ENCODE data around the gene HAGHL. TPM values are rescaled to one million over a fixed set of nuclear protein-coding genes. Genes with fewer than 3 reads are reported as not detected.

Gene HAGHL
- total RNA-seq, 1 donor from 2014 or later, result 33.2 TPM

DNA sequence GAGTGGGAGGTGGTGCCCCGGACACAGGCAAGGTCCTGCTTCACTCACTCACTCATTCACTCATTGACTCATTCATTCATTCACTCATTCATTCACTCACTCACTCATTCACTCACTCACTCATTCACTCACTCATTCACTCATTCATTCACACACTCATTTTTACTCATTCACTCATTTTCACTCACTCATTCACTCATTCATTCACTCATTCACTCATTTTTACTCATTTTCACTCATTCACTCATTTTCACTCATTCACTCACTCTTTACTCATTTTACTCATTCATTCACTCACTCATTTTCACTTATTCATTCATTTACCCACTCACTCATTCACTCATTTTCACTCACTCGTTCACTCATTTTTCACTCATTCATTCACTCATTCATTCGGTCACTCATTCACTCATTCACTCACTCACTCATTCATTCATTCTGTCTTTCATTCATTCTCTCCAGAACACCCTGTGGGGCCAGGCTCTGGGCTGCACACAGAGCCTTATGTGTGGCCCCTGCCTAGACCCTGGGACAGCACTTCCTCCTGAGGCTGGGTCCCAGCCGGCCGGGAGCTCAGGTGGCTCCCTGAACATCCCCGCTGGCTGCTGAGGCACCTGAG, 52.1 kb downstream of the HAGHL start:
- no peak for FAIRE-seq
- H3K4me3 ChIP-seq (ENCODE audit: low read depth, low read length), result no peak overlapping the region
- H3K27me3 ChIP-seq (ENCODE audit: control insufficient read depth, insufficient read depth, low read length), result peaks cover 4% of the 10 kb centered on the region
- TF ChIP-seq, protein P1, sequence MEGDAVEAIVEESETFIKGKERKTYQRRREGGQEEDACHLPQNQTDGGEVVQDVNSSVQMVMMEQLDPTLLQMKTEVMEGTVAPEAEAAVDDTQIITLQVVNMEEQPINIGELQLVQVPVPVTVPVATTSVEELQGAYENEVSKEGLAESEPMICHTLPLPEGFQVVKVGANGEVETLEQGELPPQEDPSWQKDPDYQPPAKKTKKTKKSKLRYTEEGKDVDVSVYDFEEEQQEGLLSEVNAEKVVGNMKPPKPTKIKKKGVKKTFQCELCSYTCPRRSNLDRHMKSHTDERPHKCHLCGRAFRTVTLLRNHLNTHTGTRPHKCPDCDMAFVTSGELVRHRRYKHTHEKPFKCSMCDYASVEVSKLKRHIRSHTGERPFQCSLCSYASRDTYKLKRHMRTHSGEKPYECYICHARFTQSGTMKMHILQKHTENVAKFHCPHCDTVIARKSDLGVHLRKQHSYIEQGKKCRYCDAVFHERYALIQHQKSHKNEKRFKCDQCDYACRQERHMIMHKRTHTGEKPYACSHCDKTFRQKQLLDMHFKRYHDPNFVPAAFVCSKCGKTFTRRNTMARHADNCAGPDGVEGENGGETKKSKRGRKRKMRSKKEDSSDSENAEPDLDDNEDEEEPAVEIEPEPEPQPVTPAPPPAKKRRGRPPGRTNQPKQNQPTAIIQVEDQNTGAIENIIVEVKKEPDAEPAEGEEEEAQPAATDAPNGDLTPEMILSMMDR (IDR thresholded peaks at IDR 0.05; ENCODE audit: insufficient read depth, low read length, severe bottlenecking), result no peak
- DNase-seq (ENCODE audit: low read depth), result no peak
- H3K36me3 ChIP-seq (ENCODE audit: control insufficient read depth, insufficient read depth, low read length), result no peaks in the 10 kb centered on the region

Other genes starting within 250 kb of the HAGHL start
- gene CAPN15, start 199.4 kb upstream of the HAGHL start, total RNA-seq, result 27.1 and 31.9 TPM in 2 replicates
- gene PRR35, start 166.7 kb upstream of the HAGHL start, total RNA-seq, result not detected in 2 replicates
- gene NHLRC4, start 160.1 kb upstream of the HAGHL start, total RNA-seq, result under 0.01 TPM in 2 replicates
- gene PIGQ, start 157.1 kb upstream of the HAGHL start, total RNA-seq, result 17.2 and 17.9 TPM in 2 replicates
- 10.8 and 16.8 TPM in 2 replicates for gene RAB40C, start 137.0 kb upstream of the HAGHL start, total RNA-seq
- 0.13 TPM in 1 of 2 replicates, not detected in the other for gene WFIKKN1, start 96.1 kb upstream of the HAGHL start, total RNA-seq
- gene METTL26, start 90.8 kb upstream of the HAGHL start, total RNA-seq, result 50.8 and 55.3 TPM in 2 replicates
- gene MCRIP2, start 85.3 kb upstream of the HAGHL start, total RNA-seq, result 30.2 and 45.0 TPM in 2 replicates
- gene WDR90, start 77.7 kb upstream of the HAGHL start, total RNA-seq, result 4.2 and 7.2 TPM in 2 replicates
- 44.5 and 52.4 TPM in 2 replicates for gene RHOT2, start 59.0 kb upstream of the HAGHL start, total RNA-seq
- 9.2 and 14.0 TPM in 2 replicates for gene RHBDL1, start 51.4 kb upstream of the HAGHL start, total RNA-seq
- 159 and 204 TPM in 2 replicates for gene STUB1, start 46.7 kb upstream of the HAGHL start, total RNA-seq
- gene JMJD8, start 42.8 kb upstream of the HAGHL start, total RNA-seq, result 15.9 and 16.8 TPM in 2 replicates
- 3.4 and 4.0 TPM in 2 replicates for gene WDR24, start 36.7 kb upstream of the HAGHL start, total RNA-seq
- gene FBXL16, start 21.3 kb upstream of the HAGHL start, total RNA-seq, result 0.53 and 0.64 TPM in 2 replicates
- gene METRN, start 12.0 kb upstream of the HAGHL start, total RNA-seq, result 63.7 and 143 TPM in 2 replicates
- gene ANTKMT, start 6.0 kb upstream of the HAGHL start, total RNA-seq, result 23.3 and 35.0 TPM in 2 replicates
- 0.90 and 1.6 TPM in 2 replicates for gene CCDC78, start 663 bp upstream of the HAGHL start, total RNA-seq
- 33.2 and 43.1 TPM in 2 replicates for gene CIAO3, start 13.9 kb downstream of the HAGHL start, total RNA-seq
- gene MSLN, start 33.6 kb downstream of the HAGHL start, total RNA-seq, result 2.6 and 4.5 TPM in 2 replicates
- 20.9 and 27.4 TPM in 2 replicates for gene RPUSD1, start 61.3 kb downstream of the HAGHL start, total RNA-seq
- 1.6 and 2.8 TPM in 2 replicates for gene CHTF18, start 61.5 kb downstream of the HAGHL start, total RNA-seq
- gene GNG13, start 73.6 kb downstream of the HAGHL start, total RNA-seq, result not detected in 2 replicates
- 2.1 and 2.6 TPM in 2 replicates for gene LMF1, start 243.9 kb downstream of the HAGHL start, total RNA-seq